CD4-positive, alpha-beta T cell treated with Interferon alpha-2 for 1 hour (primary cell): ENCODE measurements around the gene SRM.
"Not testable (repeated sequence)": the region's sequence is repeated elsewhere in the genome, so short reads cannot be mapped to it uniquely, and the experiment has no call there.

Experiments
- DNase-seq, 2 donors: peaks; one replicate each; pipeline ENCODE4 v3.0.0-alpha.2; 2020 to 2022

The SRM gene

GRCh38 chr1:11059968-11060830 lies at the start of gene SRM:
Gene SRM (minus strand): TSS chr1:11060018. CDS start chr1:11059943, 75 bp downstream.
- DNase-seq, result peak; percentile 88 to 93

- no peak for DNase-seq
These were observed 49.4 kb upstream of the SRM start for GRCh38 chr1:11109047-11109760.

GRCh38 chr1:11107599-11107998 lies 47.8 kb upstream of the SRM start:
- DNase-seq, result no peak

GRCh38 chr1:11105586-11105985 lies 45.8 kb upstream of the SRM start:
- no peak for DNase-seq

- no peak for DNase-seq
These were observed 41.5 kb upstream of the SRM start for GRCh38 chr1:11101347-11101746.

- DNase-seq, result not testable (repeated sequence)
These were observed 41.0 kb upstream of the SRM start for GRCh38 chr1:11100806-11101205.

- DNase-seq, result no peak
These were observed 40.3 kb upstream of the SRM start for GRCh38 chr1:11100149-11100493.

GRCh38 chr1:11099310-11100148 lies 39.7 kb upstream of the SRM start, which contains the start of gene EXOSC10:
Gene EXOSC10 (minus strand): TSS chr1:11099869. CDS start chr1:11099831, 38 bp downstream.
- peak; percentile 93 to 96 for DNase-seq

GRCh38 chr1:11098931-11099309 lies 39.1 kb upstream of the SRM start:
- DNase-seq, result no peak

GRCh38 chr1:11083784-11084183 lies 24.0 kb upstream of the SRM start:
- not testable (repeated sequence) for DNase-seq

- no peak for DNase-seq
These were observed 21.1 kb upstream of the SRM start for GRCh38 chr1:11080931-11081330.

- DNase-seq, result no peak
These were observed 18.8 kb upstream of the SRM start for GRCh38 chr1:11078631-11079030.

GRCh38 chr1:11073398-11073797 lies 13.6 kb upstream of the SRM start:
- DNase-seq, result not testable (repeated sequence)

GRCh38 chr1:11072216-11072917 lies 12.5 kb upstream of the SRM start:
- no peak for DNase-seq

GRCh38 chr1:11071463-11072215 lies 11.8 kb upstream of the SRM start:
- DNase-seq, result no peak

GRCh38 chr1:11070876-11071275 lies 11.1 kb upstream of the SRM start:
- DNase-seq, result no peak

- DNase-seq, result no peak
These were observed 9.0 kb upstream of the SRM start for GRCh38 chr1:11068600-11069473.

GRCh38 chr1:11067716-11068599 lies 8.1 kb upstream of the SRM start:
- no peak for DNase-seq

GRCh38 chr1:11065796-11066195 lies 6.0 kb upstream of the SRM start:
- DNase-seq, result no peak

GRCh38 chr1:11064942-11065341 lies 5.1 kb upstream of the SRM start:
- no peak for DNase-seq
